Measurements from ENCODE around the gene ZNF451.

The ZNF451 gene

DNA sequence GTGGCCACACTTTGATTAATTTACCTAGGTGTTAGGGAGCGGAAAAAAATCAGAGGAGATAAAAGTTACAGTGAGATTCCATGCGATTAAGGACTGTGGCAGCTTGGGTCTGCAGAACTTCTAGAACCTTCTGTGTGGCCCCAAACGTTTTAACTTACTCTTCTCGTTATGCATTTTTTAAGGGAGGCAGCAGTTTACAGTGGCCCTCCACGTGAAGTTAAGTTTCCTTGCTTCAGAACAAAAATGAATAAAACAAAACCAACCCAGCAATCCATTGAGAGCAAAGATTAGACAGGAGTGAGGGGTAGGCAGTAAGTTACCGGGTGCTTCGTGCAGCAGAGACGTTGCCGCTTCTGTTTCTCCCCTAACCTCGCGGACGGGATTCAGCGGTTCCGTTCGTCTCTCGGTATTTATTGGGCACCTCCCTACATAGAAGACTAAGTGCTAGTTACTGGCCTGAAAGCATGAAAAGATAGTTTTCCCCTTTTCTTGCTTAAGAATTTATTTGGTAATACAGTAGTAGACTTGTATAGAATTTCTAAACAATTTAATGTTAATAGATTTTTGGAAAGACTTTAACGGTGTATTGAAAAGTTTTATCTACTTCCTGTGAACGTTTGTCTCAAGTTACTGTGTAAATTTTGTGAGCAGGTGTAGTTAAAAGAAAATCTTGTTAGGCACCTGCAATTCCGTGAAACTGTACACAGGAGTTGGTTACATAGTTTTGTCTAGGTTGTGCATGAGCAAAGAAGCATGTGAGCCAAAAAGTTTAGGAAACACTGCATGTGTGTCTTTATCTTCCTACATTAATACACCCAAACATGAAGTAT lies 83.3 kb downstream of the ZNF451 start:
- Histone ChIP-seq H3K79me2 (ENCODE audit: low read length) (peaks cover 58% of the 10 kb centered on the region), H3K4me1 (ENCODE audit: low read length) (peaks cover 15% of the 10 kb centered on the region), H3K27ac (ENCODE audit: low read length) (peak overlapping the region; percentile 65), H4K20me1 (ENCODE audit: insufficient read depth, low read length) (0 out of 2 replicates have a peak, but pooled peaks cover 10% of the 10 kb centered on the region), H3K27me3 (ENCODE audit: low read depth, low read length) (no peaks in the 10 kb centered on the region), H3K9ac (ENCODE audit: low read length) (peak overlapping the region; percentile 85), H3K36me3 (replicated peaks; ENCODE audit: low read depth, low read length) (peaks cover 10% of the 10 kb centered on the region), H2AFZ (ENCODE audit: low read depth, low read length) (peak overlapping the region; percentile 70), H3K4me3 (ENCODE audit: low read length) (peak overlapping the region; percentile 87), H3K9me3 (ENCODE audit: insufficient read depth, low read length) (no peaks in the 10 kb centered on the region), H3K4me2 (ENCODE audit: low read length) (peak overlapping the region; percentile 91)
- no peak for TF ChIP-seq EZH2phosphoT487 (IDR thresholded peaks at IDR 0.05; ENCODE audit: low read depth)

DNA sequence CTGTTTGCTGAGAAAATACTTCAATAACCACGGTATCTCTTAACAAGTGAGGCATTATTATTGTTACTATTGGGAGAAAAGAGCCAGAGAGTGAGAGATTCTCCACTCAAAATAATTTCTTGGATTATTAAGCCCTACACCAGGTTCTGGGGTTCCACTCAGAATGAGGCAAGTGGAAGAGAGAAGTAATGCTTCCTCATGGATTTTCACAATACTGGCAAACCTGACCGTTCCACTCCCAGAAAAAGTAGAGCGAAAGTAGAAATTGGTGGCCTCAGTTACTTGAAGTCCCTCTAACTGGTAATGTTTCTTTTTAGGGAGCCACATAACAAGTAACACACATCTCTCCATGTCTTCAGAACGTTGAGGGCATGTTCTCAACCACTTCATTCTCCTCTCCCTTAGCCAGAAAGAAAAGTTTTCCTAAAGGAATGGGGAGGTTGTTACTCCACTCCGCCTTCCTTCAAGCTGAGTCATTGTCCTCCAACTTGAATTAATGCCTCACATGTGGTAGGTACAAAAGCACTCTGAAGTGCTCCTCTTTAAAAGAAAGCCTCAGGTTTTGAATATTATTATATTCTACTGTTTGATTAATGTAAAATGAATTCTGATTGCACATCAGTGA lies 84.0 kb downstream of the ZNF451 start:
- H3K4me1 ChIP-seq (ENCODE audit: low read length): peaks cover 15% of the 10 kb centered on the region
- H3K27me3 ChIP-seq (ENCODE audit: low read depth, low read length): no peaks in the 10 kb centered on the region
- H2AFZ ChIP-seq (ENCODE audit: low read depth, low read length): no peak overlapping the region
- peak overlapping the region; percentile 91 for H3K4me2 ChIP-seq (ENCODE audit: low read length)
- H3K79me2 ChIP-seq (ENCODE audit: low read length): peaks cover 66% of the 10 kb centered on the region
- peak overlapping the region; percentile 85 for H3K9ac ChIP-seq (ENCODE audit: low read length)
- H3K4me3 ChIP-seq (ENCODE audit: low read length): peak overlapping the region; percentile 87
- H4K20me1 ChIP-seq (ENCODE audit: insufficient read depth, low read length): 0 out of 2 replicates have a peak, but pooled peaks cover 11% of the 10 kb centered on the region
- H3K9me3 ChIP-seq (ENCODE audit: insufficient read depth, low read length): no peaks in the 10 kb centered on the region
- peaks cover 9% of the 10 kb centered on the region for H3K36me3 ChIP-seq (replicated peaks; ENCODE audit: low read depth, low read length)
- H3K27ac ChIP-seq (ENCODE audit: low read length): no peak overlapping the region
- TF ChIP-seq, protein P1, sequence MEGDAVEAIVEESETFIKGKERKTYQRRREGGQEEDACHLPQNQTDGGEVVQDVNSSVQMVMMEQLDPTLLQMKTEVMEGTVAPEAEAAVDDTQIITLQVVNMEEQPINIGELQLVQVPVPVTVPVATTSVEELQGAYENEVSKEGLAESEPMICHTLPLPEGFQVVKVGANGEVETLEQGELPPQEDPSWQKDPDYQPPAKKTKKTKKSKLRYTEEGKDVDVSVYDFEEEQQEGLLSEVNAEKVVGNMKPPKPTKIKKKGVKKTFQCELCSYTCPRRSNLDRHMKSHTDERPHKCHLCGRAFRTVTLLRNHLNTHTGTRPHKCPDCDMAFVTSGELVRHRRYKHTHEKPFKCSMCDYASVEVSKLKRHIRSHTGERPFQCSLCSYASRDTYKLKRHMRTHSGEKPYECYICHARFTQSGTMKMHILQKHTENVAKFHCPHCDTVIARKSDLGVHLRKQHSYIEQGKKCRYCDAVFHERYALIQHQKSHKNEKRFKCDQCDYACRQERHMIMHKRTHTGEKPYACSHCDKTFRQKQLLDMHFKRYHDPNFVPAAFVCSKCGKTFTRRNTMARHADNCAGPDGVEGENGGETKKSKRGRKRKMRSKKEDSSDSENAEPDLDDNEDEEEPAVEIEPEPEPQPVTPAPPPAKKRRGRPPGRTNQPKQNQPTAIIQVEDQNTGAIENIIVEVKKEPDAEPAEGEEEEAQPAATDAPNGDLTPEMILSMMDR (IDR thresholded peaks at IDR 0.05; ENCODE audit: low read depth, low read length): no peak

DNA sequence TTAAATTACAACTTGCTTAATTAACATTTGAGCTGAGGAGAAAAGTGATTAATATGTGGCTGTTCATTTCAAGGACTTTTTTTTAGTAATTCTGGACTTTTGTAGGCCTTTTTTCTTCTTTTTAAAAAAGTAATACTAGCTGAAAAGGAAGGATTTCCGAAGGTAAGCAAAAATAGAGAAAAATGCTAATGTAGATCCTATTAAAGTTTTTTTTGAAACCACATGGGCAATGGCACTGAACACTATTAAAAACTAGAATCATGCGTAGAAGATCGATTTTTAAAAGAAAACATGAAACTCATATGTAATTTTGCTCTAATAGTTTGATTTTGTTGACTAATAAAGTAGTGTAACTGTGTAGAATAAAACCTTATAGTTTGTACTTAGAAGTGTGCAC lies 84.5 kb downstream of the ZNF451 start:
- no peak overlapping the region for H3K27ac ChIP-seq (ENCODE audit: low read length)
- 0 out of 2 replicates have a peak overlapping the region, but pooled peaks have one; percentile 85 for H3K9ac ChIP-seq (ENCODE audit: low read length)
- H3K4me3 ChIP-seq (ENCODE audit: low read length): peak overlapping the region; percentile 87; the same call in 1 of the 2 replicates

DNA sequence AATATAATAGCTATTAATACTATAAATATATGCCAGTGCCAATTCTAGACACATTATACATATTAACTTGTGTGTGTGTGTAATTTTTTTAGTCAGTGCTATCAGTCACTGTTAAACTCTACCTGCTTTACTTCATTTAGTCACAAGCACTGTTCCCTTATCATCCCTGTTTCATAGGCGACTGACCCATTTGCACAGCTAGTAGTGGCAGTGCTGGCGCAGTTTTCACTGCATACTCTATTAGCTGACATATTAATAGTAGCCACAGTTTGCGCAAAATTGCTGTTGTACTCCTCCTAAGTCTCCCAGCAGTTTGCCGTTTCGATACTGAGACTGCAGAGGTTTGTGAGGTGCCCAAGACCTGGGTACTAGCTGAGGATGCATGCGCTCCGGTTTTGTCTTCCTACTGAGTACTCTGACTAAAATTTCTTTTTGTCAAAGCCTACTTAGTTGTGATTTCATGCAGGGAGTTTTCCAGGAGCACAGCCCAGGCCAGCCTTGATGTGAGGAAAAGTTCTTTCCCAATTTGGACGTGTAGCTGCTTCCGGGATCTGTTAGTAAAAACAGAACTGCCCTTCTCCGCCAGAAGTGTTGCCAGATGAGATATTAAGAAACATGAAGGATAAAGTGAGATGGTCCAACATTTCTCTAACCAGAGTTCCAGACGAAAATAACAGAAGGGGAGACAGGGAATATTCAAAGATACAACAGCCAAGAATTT lies 87.7 kb downstream of the ZNF451 start:
- no peak overlapping the region for H3K27ac ChIP-seq (ENCODE audit: low read length)
- no peaks in the 10 kb centered on the region for H3K27me3 ChIP-seq (ENCODE audit: low read depth, low read length)
- H2AFZ ChIP-seq (ENCODE audit: low read depth, low read length): no peak overlapping the region
- H3K4me1 ChIP-seq (ENCODE audit: low read length): peaks cover 12% of the 10 kb centered on the region
- no peak for TF ChIP-seq EZH2phosphoT487 (IDR thresholded peaks at IDR 0.05; ENCODE audit: low read depth)
- TF ChIP-seq, protein P1 (IDR thresholded peaks at IDR 0.05; ENCODE audit: low read depth, low read length): no peak
- H3K9ac ChIP-seq (ENCODE audit: low read length): no peak overlapping the region
- H3K36me3 ChIP-seq (replicated peaks; ENCODE audit: low read depth, low read length): peaks cover 17% of the 10 kb centered on the region
- no peak overlapping the region for H3K4me3 ChIP-seq (ENCODE audit: low read length)
- H3K4me2 ChIP-seq (ENCODE audit: low read length): no peak overlapping the region
- peaks cover 84% of the 10 kb centered on the region for H3K79me2 ChIP-seq (ENCODE audit: low read length)
- peaks cover 15% of the 10 kb centered on the region; the same call in 1 of the 2 replicates for H4K20me1 ChIP-seq (ENCODE audit: insufficient read depth, low read length)
- no peaks in the 10 kb centered on the region for H3K9me3 ChIP-seq (ENCODE audit: insufficient read depth, low read length)

More for the DNA sequence above, 84.5 kb downstream of the ZNF451 start:
- Histone ChIP-seq H3K4me1 (ENCODE audit: low read length) (peaks cover 15% of the 10 kb centered on the region), H2AFZ (ENCODE audit: low read depth, low read length) (no peak overlapping the region), H4K20me1 (ENCODE audit: insufficient read depth, low read length) (peaks cover 15% of the 10 kb centered on the region; the same call in 1 of the 2 replicates), H3K9me3 (ENCODE audit: insufficient read depth, low read length) (no peaks in the 10 kb centered on the region), H3K79me2 (ENCODE audit: low read length) (peaks cover 71% of the 10 kb centered on the region), H3K4me2 (ENCODE audit: low read length) (peak overlapping the region; percentile 91), H3K27me3 (ENCODE audit: low read depth, low read length) (no peaks in the 10 kb centered on the region), H3K36me3 (replicated peaks; ENCODE audit: low read depth, low read length) (peaks cover 9% of the 10 kb centered on the region)
- TF ChIP-seq, protein P1 (IDR thresholded peaks at IDR 0.05; ENCODE audit: low read depth, low read length): no peak
- TF ChIP-seq EZH2phosphoT487 (IDR thresholded peaks at IDR 0.05; ENCODE audit: low read depth): no peak
